ENCODE data around the gene FAM216B. TPM values are rescaled to one million over a fixed set of nuclear protein-coding genes. Genes with fewer than 3 reads are reported as not detected.

The FAM216B gene
- not detected in 2 replicates for total RNA-seq
- long read RNA-seq: 0 reads

GRCh38 chr13:42781352-42781751 is at the start of gene FAM216B:
Gene FAM216B, plus strand, starts transcription at chr13:42781584. Its CDS starts 2,484 bp downstream, at chr13:42784068.
- Mint-ChIP-seq H3K4me1 (ENCODE audit: unreplicated experiment) (peaks cover 2% of the 10 kb centered on the region), H3K4me3 (ENCODE audit: unreplicated experiment) (no peak within 1 kb of the TSS), H3K27ac (ENCODE audit: unreplicated experiment) (no peak within 1 kb of the TSS), H3K9me3 (ENCODE audit: unreplicated experiment) (peaks cover 4% of the 10 kb centered on the region), H3K36me3 (ENCODE audit: unreplicated experiment) (no peaks in the 10 kb centered on the region), H3K27me3 (ENCODE audit: unreplicated experiment) (peaks cover 3% of the 10 kb centered on the region)
- no peak for DNase-seq (ENCODE audit: extremely low spot score, unreplicated experiment)
- TF ChIP-seq CTCF (IDR thresholded peaks at IDR 0.05): no peak

GRCh38 chr13:42732073-42732472 is 49.3 kb upstream of the FAM216B start:
- Mint-ChIP-seq H3K9me3 (ENCODE audit: unreplicated experiment) (no peaks in the 10 kb centered on the region), H3K36me3 (ENCODE audit: unreplicated experiment) (no peaks in the 10 kb centered on the region), H3K4me1 (ENCODE audit: unreplicated experiment) (peaks cover 15% of the 10 kb centered on the region), H3K27me3 (ENCODE audit: unreplicated experiment) (no peaks in the 10 kb centered on the region), H3K4me3 (ENCODE audit: unreplicated experiment) (no peak overlapping the region), H3K27ac (ENCODE audit: unreplicated experiment) (no peak overlapping the region)
- no peak for TF ChIP-seq CTCF (IDR thresholded peaks at IDR 0.05)
- no peak for DNase-seq (ENCODE audit: extremely low spot score, unreplicated experiment)

- no peak for TF ChIP-seq CTCF (IDR thresholded peaks at IDR 0.05)
- Mint-ChIP-seq H3K4me1 (ENCODE audit: unreplicated experiment) (peaks cover 14% of the 10 kb centered on the region), H3K27me3 (ENCODE audit: unreplicated experiment) (no peaks in the 10 kb centered on the region), H3K27ac (ENCODE audit: unreplicated experiment) (no peak overlapping the region), H3K36me3 (ENCODE audit: unreplicated experiment) (no peaks in the 10 kb centered on the region), H3K9me3 (ENCODE audit: unreplicated experiment) (no peaks in the 10 kb centered on the region), H3K4me3 (ENCODE audit: unreplicated experiment) (no peak overlapping the region)
- no peak for DNase-seq (ENCODE audit: extremely low spot score, unreplicated experiment)
Measured at GRCh38 chr13:42733046-42733445, 48.3 kb upstream of the FAM216B start.

- Mint-ChIP-seq H3K9me3 (ENCODE audit: unreplicated experiment) (no peaks in the 10 kb centered on the region), H3K27ac (ENCODE audit: unreplicated experiment) (no peak overlapping the region), H3K36me3 (ENCODE audit: unreplicated experiment) (no peaks in the 10 kb centered on the region), H3K4me3 (ENCODE audit: unreplicated experiment) (no peak overlapping the region), H3K4me1 (ENCODE audit: unreplicated experiment) (no peaks in the 10 kb centered on the region), H3K27me3 (ENCODE audit: unreplicated experiment) (no peaks in the 10 kb centered on the region)
- no peak for TF ChIP-seq CTCF (IDR thresholded peaks at IDR 0.05)
- no peak for DNase-seq (ENCODE audit: extremely low spot score, unreplicated experiment)
Measured at GRCh38 chr13:42735010-42735409, 46.4 kb upstream of the FAM216B start.

- Mint-ChIP-seq H3K4me3 (ENCODE audit: unreplicated experiment) (no peak overlapping the region), H3K9me3 (ENCODE audit: unreplicated experiment) (no peaks in the 10 kb centered on the region), H3K36me3 (ENCODE audit: unreplicated experiment) (no peaks in the 10 kb centered on the region), H3K4me1 (ENCODE audit: unreplicated experiment) (peaks cover 13% of the 10 kb centered on the region), H3K27me3 (ENCODE audit: unreplicated experiment) (no peaks in the 10 kb centered on the region), H3K27ac (ENCODE audit: unreplicated experiment) (no peak overlapping the region)
- no peak for DNase-seq (ENCODE audit: extremely low spot score, unreplicated experiment)
- no peak for TF ChIP-seq CTCF (IDR thresholded peaks at IDR 0.05)
Measured at GRCh38 chr13:42740753-42741152, 40.6 kb upstream of the FAM216B start.

Measured in osteocyte (in vitro differentiated cells).